Fibroblast of skin of back (primary cell): ENCODE results near the gene METTL24.

Experiments
- DNase-seq: peaks from one replicate; pipeline ENCODE4 v3.0.0-alpha.2; 2013

Gene METTL24

GRCh38 chr6:110334423-110335180, 23.5 kb downstream of the METTL24 start:
- DNase-seq: no peak

GRCh38 chr6:110332281-110332680, 25.9 kb downstream of the METTL24 start:
- no peak for DNase-seq

DNA sequence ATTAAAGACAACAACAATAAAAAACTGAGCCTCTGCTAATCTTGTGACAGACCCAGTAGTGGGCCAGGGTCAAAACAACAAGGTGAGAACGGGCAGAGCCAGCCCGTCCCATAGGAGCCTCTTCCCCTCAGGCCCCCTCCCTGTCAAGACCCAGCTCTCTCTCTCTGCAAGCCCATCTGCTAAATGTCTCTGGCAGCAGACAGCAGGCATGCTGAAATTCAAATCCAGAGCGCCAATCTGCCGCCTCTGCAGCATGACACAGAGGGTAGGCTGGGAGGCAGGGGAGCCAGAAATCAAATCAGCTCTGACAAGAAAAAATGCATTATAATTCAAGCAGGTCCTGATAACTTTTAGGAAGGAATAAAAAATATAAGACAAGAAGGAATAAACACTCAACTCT, 26.3 kb downstream of the METTL24 start:
- no peak for DNase-seq

DNA sequence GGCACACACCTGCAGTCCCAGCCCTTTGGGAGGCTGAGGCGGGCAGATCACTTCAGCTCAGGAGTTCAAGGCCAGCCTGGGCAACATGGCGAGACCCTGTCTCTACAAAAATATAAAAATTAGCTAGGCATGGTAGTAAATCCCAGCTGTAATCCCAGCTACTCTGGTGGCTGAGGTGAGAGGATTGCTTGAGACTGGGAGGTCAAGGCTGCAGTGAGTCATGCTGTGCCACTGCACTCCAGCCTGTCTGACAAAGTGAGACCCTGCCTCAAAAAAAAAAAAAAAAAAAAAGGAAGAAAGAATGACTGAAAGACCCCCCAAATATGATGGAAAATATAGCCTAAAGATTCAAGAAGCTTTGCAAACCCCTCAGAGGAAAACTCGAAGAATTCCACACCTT, 26.8 kb downstream of the METTL24 start:
- DNase-seq: no peak

- DNase-seq: peak; percentile 16
Observed at GRCh38 chr6:110329714-110330436, 28.3 kb downstream of the METTL24 start.

DNA sequence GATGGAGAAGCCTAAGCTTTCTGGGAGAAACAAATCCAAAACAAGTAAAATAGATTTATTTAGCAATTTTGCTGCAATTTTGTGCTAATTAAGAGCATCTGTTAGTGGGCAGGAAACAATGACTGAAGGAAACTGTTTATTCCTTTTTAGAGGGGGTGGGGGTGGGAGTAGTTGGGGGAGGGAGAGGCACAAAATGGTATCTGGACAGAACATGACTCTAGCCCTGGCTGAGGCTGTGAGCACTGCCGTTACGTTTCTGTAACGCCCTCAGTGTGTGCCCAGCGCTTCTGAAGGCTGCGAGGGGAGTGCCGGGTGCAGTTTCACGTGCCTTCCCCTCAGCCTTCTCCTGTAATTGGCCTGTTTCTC, 28.8 kb downstream of the METTL24 start:
- no peak for DNase-seq

DNA sequence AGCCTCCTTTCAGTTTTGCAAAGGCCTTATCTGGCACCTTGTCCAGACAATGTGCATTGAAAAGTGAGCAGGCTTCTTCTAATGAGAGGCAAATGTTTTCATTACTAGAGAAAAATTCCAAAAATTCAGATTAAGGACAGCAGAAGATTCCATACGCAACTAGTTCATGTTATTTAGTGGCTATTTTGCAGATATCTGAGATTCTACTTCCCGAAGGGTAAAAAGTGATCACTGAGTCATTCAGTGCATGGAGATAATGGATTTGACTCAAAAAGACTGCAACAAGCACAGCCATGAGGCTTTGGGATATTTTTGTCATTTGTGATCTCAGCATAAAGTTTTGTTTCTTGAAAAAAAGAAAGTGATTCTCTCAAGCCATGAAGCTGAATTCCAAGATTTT, 29.9 kb downstream of the METTL24 start:
- peak; percentile 68 for DNase-seq

DNA sequence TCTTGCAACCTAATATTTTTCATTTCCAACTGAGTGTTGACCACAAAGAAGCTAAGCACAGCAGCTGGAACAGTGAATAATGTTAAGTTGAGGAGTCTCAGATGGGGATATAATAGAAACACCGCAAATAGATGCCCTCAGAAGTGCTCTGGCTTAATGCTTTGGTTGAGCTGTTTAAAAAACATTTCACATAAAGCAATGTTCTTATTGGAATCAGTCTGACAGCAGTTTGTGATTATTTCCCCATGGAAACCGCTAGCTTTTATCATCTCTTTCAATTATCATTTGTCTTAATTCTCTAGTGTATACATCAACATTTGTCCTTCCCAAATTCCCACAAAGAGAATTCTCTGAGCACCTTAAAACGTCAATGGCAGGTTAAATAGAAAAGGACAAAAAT, 30.8 kb downstream of the METTL24 start:
- no peak for DNase-seq

GRCh38 chr6:110326609-110327008, 31.5 kb downstream of the METTL24 start:
- no peak for DNase-seq

DNA sequence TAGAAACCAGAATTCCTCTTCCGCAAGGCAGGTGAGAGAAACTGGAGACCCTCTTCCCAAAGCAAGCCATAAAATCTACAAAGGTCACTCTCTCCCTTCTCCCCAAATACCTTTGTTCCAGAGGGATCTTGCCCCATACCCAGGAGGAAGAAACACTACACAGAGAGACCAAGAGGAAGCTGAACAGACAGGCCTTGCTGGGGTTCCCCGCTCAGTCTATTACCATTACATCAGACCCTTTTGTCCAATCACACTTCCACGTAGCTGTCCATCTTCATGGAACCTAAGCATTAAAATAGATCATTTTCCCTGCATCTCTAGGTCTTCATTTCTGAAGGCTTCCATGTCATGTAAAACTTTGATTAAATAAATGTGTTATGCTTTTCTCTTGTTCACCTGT, 32.1 kb downstream of the METTL24 start:
- DNase-seq: no peak

- no peak for DNase-seq
Observed at GRCh38 chr6:110325197-110325596, 33.0 kb downstream of the METTL24 start.

GRCh38 chr6:110324548-110324947, 33.6 kb downstream of the METTL24 start:
- DNase-seq: no peak

DNA sequence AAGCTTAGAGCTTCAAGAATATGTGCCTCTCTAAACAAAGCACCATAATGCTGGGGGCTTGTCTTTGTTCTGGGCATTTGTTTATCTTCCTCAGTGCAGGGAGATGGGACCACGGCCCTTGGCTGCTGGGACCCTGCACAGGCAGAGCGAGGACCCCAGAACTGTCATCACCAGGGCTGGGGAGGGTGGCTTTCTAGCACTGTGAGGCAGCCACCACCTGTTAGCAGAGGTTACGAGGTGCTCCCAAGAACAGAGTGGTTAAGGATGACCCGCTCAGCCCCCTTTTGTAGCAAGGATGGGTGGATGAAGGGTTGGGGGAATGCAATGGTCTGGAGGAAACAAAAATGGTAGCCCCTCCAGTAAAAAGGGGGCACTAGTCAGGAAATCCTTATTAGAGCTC, 34.9 kb downstream of the METTL24 start:
- no peak for DNase-seq

GRCh38 chr6:110322874-110323242, 35.3 kb downstream of the METTL24 start:
- no peak for DNase-seq

DNA sequence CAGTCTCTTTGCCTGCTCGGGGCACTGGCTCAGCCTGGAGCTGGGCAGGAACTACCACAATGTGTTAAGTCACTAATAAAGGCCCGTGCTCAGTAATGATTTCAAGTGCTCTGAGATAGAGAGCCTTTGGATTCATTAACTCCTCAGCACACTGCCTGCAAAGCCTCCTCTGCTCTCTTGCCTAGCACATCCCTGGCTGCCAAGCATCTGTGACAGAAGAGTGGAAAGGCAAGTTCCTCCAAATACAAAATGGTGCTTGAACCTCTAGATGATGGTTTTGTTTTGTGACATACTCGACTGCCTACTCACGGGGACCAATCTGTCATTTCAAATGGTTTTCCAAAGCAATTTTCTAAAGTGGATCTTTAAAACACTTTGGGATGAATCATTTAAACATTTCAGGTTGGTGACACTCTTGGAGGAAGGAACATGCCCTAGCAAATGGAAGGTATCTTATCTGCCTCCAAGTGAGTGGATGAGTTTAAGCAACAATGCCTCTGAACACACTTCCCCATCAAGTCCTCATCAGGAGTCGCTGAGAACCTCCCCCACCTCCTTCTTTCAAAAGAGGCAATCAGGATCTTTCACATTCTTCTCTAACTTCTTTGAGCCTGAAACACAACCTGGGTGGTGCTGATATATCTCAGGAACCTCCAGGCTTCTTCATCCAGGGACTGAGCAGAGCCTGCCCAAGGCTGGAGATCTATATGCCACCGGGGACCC, 35.8 kb downstream of the METTL24 start:
- no peak for DNase-seq

DNA sequence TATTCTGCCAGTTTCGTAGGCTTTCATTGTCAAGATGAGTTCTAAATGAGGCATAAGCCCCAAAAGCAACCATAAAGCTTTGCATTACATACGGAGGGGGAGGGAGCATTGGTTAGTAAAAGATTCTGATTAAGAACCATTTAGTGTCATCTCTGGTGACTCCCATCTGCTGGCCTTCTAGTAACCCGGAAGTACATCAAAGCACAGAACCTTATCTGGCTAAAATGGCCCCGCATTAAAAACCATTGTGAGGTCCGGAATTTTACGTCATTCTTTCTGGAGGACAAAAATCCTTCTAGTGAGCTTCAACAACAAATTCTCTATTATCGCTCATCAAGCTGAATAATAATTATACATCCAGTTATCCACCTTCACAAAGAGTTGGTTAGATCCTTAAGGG, 37.8 kb downstream of the METTL24 start:
- DNase-seq: no peak

GRCh38 chr6:110319843-110320242, 38.3 kb downstream of the METTL24 start:
- no peak for DNase-seq

GRCh38 chr6:110319381-110319780, 38.8 kb downstream of the METTL24 start:
- DNase-seq: no peak

DNA sequence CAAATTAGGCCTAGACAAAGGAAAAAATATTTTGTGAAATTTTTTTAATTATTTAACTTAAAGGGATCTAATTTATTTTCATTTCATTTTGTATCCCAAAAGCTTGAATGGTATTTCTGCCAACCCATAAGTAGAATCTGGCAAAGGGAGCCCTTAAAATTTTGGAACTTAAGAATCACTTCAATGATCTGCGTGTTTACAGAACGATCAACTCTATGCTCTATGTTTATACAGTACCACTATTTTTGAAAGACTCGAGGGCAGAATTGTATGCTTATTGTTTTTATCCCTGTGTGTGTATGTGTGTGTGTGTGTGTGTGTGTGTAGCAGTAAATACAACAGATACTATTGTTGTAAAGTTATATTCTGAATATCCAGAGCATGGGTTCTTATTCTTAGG, 39.2 kb downstream of the METTL24 start:
- no peak for DNase-seq

DNA sequence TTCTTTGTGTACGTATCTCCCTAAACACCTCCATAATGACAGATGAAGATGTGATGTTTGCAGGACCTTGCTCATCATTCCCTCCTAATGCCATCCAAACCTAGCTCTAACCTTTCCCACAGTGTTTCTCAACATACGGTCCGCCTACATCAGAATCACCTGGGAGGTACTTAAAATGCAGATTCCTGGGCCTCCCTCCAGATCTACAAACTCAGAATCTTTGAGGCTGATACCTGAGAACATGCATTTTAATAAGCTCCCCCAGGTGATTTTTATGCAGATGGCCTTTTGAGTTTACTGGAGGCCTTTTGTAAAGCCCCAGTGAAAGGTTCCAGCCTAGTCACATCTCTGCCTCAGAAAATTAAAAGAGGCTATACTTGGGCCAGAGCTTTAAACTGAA, 40.5 kb downstream of the METTL24 start:
- no peak for DNase-seq

DNA sequence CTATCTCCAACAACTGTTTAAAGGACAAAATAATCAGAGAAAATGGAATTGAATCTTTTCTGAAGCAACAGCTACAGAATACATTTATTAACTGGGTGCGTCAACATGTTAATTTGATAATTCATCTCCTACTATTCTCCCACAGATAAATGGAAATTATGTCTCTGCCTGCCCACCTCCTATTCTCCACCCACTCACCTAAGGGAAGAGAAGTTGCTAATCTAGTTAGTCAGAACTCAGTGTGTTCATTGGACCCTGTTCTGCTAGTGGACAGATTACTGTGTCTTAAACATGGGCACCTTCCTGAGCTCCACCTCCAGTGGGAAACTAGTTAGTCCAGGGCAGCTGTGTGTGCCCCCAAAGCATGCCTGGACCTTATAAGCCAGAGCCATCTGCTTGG, 41.0 kb downstream of the METTL24 start:
- no peak for DNase-seq

DNA sequence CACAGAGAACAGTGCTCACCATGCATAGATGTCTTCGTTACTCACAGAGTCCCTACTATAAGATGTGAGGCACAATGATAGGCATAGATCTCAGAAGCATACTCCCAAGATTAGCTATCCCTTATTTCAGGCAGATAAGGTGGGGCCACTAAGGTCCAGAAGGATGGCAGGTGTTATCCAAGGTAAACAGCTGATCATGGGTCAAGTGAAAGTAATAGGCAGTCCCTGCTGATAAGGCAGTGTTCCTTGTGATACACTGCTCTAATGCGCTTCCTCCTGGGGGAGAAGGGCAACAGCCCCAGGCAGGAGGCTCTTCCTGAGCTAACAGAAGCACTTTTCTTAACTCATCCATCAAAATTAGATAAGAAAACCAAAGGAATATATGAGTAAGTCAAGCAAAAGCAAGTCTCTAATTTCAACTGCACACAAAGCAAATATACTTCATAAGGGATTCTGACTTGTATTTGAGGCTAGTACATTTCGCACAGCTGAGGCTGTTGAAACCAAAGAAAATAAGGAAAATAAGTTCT, 42.2 kb downstream of the METTL24 start:
- DNase-seq: no peak

GRCh38 chr6:110315207-110315868, 42.8 kb downstream of the METTL24 start:
- no peak for DNase-seq
